Ammon's horn (tissue), 1 donor: Measurements from ENCODE around the gene NFATC3.

ENCODE experiments used
- DNase-seq: peaks from one replicate; pipeline ENCODE4 v3.0.0-alpha.2; 2016; ENCODE audit warnings: low spot score

Gene NFATC3

GRCh38 chr16:68232335-68232734 is 147.2 kb downstream of the NFATC3 start:
- no peak for DNase-seq

- no peak for DNase-seq
These were observed 148.1 kb downstream of the NFATC3 start for GRCh38 chr16:68233085-68233834.

GRCh38 chr16:68233835-68234187 is 148.6 kb downstream of the NFATC3 start:
- no peak for DNase-seq

DNA sequence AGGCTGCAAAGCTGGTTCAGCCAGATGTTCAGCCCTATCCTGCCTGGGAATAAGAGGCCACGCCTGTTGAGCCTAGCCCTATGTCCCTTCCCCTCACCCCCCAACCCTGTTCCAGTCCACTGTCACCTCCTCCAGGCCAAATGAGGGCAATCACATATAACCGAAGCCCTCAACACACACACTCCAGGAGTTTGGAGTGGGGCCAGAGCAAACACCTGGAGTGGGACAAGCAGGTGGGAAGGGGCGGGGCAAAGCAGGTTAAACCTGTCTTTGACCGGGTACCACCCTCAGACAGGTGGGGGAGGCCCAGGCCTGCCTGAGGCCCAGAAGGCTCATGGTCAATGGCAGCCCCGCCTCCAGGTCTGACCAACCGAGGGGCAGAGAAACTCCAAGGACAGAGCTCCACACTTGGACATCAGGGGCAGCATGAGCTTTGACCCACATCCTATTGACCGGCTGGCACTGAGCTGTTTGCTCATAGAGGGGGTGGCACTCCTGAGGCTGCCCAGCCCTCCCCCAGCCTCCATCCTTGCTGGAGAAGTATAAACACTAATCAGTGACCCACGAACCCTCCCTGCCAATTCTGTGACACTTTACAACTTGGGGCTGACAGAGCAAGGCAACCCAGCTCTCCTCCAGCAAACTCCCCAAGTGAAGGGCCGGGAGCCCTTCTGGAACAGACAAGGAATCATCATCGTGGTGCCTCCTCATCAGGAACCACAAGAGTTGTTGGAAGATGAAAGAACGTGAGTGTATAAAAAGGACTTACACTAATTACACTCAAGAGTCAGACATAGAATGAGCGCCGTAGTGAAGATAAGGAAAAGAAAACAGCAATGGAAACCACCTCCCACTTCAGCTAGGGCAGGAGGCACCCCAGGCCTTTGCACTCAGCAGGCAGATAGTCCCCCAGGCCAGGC is 149.3 kb downstream of the NFATC3 start:
- no peak for DNase-seq

- no peak for DNase-seq
These were observed 150.1 kb downstream of the NFATC3 start for GRCh38 chr16:68235108-68235886.

- no peak for DNase-seq
These were observed 150.6 kb downstream of the NFATC3 start, which contains the start of gene ESRP2 for GRCh38 chr16:68235887-68236136. TSS of gene ESRP2 (minus strand) at chr16:68236127. CDS start at chr16:68236045, 82 bp downstream.

DNA sequence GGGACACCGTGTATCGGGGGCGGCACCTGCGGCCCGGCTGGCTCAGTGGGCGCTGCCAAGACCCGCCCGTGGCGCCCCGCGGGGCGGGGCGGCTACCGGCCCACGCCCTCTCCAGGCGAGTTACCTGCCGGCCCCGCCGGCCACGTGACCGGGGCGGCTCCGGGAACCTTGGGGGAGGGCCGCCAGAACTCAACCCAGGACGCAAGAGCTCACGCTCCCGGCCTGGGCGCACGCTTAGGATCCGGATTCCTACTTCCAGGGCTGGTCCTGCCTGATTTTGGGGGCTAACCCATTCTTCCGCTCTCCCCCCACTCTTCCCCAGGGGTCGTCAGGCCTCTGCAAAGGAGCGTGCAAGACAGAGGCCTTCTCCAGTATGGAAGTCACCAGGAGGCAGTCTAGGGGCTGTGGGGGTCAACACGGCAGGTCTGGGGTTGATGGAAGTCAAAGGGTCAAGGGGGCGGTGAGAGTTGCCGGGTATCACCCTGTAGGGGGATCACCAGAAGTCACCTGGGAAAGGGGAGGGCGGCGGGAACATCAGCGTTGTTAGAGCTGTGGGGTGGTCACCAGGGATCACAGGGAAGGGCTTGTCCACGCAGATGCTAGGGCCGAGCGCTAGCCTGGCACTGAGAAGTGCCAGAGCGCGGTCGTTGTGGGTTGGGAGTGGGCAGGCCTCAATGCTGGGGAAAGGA is 151.1 kb downstream of the NFATC3 start:
- no peak for DNase-seq

DNA sequence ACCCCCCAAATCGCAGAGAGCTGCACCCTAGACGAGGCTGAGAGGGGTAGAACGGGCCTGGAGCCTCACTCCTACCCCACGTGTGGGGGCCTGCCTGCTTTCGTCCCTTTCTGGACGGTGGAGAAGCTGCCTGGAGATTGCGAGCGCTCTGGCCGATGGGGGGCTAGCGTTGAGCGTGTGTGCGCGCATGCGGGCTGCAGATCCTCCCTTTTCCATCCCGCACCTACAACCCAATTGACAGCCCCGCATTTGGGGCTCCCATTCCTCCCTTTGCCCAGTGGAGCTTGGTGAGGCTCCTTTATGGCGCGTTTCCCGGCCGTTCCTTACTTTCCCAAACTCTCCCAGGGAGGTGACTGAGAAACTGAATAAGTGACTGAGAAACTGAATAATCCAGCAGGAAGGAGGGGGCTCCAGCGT is 151.7 kb downstream of the NFATC3 start:
- no peak for DNase-seq

DNA sequence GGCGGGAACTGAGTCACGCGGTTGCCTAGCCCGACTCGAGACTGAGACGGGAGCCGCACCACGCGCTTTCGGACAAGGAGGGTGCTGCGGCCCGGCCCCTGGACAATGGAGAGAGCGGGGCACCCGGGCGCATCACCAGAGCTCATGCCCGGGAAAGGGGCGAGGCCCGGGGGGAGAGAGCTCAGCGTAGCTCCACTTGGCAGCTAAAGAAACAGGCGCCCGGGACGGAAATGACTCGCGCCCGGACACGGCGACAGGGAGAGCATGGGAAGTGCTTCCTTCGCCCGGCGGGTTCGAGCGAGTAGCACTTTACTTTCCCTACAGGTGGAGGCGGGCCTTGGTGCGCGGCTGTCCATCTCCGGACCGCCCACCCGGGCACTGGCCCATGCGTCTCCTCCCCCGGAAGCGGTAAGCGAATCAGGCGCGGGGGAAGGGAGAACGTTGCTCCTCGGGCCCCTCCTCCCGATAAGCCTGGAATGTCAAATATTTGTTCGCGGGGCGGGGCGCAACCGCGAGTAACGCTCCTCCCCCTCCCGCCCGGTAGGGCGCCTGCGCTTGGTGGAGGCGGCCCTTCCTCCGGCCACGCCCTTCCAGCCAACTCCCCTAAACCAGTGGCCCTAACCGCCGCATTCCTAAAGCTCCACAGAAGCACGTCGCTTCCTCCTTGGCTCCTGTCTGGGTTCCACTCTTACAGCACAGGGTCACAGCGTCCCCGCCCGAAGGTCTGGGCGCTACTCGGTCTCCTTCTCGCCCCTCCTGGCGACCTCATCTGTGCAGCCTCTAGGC is 152.3 kb downstream of the NFATC3 start:
- DNase-seq = peak; percentile 97

DNA sequence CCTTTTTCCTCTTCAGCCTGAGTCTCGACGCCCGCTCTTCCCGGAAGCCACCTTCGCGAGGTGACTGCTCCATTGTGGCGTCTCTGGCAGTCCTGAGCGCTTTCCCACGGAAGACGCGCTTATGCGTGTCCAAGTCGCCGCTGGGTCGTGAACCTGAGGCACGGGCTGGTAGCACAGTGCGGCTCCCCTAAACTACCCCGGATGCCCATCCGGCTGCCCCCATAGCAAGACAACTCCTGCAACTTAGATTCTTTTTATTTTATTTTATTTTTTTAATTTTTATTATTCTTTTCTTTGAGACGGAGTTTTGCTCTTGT is 152.8 kb downstream of the NFATC3 start:
- DNase-seq = no peak

DNA sequence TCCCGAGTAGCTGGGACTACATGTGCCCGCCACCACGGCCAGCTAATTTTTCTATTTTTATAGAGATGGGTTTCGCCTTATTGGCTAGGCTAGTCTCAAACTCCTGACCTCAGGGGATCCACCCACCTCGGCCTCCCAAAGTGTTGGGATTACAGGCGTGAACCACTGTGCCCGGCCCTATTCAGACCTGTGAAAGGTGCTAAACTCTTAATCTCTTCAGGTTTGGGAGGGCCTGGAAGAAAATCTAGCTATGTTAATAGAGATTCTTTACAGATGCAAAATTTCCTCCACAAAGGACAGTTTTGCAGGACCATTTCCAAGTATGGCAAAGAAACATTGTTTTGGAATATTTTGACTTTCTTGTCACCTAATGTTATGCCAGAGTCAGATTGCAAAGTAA is 156.9 kb downstream of the NFATC3 start:
- DNase-seq = no peak

DNA sequence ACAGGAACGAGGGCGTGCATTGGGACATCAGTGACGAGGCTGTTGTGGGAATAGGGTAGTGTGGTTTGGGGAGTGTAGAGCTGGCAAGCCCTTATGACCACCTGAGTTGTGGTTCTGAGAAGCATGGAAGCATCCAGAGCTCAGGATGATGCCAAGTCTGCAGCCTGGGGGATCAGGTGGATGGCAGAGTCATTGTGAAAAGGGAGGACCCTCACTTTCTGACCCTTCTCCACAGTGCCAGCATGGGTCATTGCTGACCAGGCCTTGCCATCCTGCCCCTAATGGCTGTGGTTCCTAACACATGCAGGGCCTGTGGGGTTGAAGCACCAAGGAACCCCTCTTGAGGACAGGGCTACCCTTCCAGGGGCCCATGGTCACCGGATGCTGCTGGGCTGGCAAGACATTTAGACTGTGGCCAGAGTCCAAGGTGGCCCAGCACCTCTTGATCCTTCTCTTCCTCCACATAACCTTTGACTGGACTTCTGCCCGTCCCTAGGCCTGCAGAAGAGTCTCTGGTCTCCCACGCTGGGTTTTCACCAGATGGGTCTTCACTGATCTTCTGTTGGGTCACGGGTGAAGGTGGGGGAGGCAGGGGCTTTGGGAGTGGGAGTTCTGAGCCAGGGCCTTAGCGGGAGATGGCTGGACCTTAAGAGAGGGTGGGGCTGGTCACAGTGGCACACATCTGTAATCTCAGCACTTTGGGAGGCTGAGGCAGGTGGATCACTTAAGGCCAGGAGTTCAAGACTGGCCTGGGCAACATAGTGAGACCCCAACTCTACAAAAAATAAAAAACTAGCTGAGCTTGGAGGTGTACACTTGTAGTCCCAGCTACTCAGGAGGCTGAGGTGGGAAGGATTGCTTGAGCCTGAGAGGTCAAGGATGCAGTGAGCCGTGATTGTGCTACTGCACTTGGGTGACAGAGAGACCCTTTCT is 158.0 kb downstream of the NFATC3 start:
- no peak for DNase-seq

DNA sequence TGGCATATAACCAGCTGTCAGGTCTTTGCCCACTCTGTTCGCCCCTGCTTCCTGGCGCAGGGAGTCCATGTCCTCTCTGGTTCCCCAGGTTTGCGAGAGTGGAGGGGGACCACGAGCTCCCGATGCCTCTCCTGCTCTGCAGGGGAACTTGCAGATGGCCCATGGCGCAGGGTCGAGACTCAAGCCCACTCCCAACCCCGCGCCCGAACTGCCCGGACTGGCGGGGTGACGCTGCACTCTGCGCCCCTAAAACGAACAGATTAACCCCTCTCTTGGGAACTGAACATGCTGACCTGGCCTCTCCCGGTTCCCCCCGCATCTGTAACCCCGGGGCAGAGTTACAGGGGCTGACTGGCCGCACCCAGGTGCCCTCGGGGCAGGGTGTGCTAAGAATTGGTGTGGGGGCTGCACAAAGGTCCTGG is 159.3 kb downstream of the NFATC3 start:
- DNase-seq = no peak

DNA sequence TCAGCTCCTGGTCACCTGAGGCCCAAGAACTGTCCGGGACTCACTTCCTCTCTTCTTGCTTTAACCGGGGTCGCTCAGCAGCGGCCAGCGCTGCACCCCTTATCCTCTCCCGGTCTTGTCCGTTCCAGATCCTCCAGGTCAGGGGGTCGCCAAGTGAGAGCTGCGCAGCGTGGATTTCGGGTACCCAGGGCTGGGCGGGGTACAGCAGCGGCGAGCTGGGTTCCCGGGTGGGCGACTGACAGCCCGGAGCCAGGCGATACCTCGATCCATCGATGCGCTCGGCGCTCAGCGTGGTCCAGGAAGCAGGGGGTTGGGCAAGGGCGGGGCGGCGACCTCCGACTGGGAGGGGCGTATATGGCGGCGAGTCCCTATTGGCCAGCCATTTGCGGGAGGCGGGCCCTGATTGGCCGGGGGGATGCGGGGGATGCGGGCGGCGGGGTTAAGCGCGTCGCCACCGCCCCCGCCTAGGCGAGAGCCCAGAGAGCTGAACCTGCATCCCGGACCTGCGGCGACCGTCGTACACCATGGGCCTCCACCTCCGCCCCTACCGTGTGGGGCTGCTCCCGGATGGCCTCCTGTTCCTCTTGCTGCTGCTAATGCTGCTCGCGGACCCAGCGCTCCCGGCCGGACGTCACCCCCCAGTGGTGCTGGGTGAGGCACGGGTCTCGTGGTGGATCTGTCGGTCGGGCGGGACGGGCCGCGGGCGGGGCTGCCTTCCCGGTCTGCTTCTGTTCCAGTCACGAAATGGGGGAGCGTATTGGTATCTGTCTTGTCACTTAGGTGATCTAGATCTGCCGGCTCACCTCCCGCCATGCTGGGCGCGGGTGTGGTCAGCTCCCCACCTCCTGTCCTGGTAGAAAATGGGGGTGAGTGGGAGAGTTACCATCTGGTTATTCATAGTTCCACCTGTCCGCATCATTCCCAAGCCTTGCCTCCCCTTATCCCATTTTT is 160.0 kb downstream of the NFATC3 start, which contains the start of gene PLA2G15:
Gene PLA2G15 (plus strand): TSS at position 471 of the 951 bp plus-strand sequence. CDS start 54 bp downstream, at position 525.
- peak; percentile 97 for DNase-seq

DNA sequence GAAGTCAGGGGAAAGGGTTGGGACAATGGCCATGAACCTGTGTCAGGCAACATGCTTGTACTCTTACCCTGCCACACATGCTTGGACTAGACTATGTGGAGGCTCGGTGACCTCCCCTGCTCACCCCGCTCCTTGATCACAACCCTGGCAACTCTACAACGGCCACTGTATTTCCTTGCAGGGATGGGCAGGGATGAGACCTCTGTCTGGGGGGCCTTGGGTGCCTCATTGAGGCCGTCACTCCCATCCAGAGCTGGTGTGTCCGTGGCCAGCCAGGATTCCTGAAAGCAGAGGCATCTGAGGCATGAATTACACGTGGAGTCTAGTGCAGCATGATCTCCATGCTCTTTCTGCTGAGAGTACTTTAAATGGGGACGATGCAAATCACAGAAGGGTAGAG is 161.0 kb downstream of the NFATC3 start:
- DNase-seq = no peak

- DNase-seq = no peak
These were observed 161.5 kb downstream of the NFATC3 start for GRCh38 chr16:68246666-68247065.

- peak; percentile 73 for DNase-seq
These were observed 162.2 kb downstream of the NFATC3 start for GRCh38 chr16:68247400-68247799.

DNA sequence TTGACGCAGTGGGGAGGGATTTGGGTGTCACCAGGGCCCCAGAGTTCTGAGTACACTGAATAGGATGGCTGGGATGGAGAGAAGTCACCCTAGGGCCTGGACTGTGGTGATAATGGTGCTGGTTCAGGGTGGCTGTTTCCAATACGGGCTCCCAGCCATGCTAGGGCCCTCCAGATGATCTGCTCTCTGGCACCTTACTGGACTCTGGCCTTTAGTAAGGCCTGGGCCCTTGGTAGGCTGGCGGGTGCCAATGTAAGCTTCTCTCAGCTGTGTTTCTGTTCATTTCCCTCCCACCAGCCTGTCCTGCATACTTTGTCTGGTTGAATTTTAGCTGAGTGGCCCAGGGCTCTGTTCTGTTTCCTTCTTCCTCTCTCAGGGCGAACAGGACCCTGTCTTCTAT is 162.8 kb downstream of the NFATC3 start:
- no peak for DNase-seq

DNA sequence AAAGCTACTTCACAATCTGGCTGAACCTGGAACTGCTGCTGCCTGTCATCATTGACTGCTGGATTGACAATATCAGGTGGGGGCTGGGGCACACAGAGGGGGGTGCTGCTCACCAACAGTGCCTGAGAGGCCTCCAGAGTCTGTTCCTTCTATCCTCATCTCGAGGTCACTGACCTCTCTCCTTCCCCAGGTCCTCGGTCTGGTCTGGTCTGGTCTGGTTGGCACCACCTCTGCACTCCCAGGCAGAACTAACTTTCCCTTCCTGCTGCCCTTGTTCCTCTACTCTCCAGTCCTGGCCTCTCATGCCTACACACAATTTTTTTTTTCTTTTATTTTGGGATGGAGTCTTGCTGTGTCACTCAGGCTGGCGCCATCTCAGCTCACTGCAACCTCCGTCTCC is 164.2 kb downstream of the NFATC3 start:
- no peak for DNase-seq
